ENCODE results near the gene TLR2. TPM values are rescaled to one million over a fixed set of nuclear protein-coding genes. Genes with fewer than 3 reads are reported as not detected.
A peak's percentile ranks its signal among the peaks of the same experiment; 100 is the strongest.

TLR2 gene
- total RNA-seq, 4 donors from 2014 or later = 5.3 to 26.9 (median 17.3) TPM

DNA sequence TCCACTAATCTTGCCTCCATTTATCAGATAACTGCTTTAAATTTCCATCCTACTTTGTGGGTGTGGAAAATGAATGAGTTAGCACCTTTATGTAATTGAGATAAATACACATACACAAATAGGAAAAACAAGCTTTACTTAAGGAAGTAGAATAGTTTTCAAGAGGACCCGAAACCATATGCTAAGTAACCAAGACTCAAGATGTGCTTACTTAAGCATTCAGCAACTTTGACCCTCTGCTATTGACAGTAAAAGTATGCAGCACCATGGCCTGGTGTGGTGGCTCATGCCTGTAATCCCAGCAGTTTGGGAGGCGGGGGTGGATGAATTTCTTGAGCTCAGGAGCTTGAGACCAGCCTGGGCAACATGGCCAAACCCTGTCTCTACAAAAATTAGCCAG is 45.8 kb downstream of the TLR2 start:
- Histone ChIP-seq H3K4me1 (peaks cover 0 to 3% (median 0%) of the 10 kb centered on the region in 3 donors), H3K36me3 (no peaks in the 10 kb centered on the region), H3K27ac (peak overlapping the region in 1 of 4 donors; percentile 26), H3K4me3 (no peak overlapping the region), H3K27me3 (no peaks in the 10 kb centered on the region), H3K9me3 (no peaks in the 10 kb centered on the region)
- DNase-seq = no peak
- 89 to 97% methylated on average over 2 of the region's 2 CpGs for WGBS, 2 donors
- TF ChIP-seq, protein P1, sequence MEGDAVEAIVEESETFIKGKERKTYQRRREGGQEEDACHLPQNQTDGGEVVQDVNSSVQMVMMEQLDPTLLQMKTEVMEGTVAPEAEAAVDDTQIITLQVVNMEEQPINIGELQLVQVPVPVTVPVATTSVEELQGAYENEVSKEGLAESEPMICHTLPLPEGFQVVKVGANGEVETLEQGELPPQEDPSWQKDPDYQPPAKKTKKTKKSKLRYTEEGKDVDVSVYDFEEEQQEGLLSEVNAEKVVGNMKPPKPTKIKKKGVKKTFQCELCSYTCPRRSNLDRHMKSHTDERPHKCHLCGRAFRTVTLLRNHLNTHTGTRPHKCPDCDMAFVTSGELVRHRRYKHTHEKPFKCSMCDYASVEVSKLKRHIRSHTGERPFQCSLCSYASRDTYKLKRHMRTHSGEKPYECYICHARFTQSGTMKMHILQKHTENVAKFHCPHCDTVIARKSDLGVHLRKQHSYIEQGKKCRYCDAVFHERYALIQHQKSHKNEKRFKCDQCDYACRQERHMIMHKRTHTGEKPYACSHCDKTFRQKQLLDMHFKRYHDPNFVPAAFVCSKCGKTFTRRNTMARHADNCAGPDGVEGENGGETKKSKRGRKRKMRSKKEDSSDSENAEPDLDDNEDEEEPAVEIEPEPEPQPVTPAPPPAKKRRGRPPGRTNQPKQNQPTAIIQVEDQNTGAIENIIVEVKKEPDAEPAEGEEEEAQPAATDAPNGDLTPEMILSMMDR (IDR thresholded peaks at IDR 0.05) = no peak
- no peak for TF ChIP-seq POLR2A (IDR thresholded peaks at IDR 0.05)
- intact Hi-C loops (cut with DNase I) = no loop called here

DNA sequence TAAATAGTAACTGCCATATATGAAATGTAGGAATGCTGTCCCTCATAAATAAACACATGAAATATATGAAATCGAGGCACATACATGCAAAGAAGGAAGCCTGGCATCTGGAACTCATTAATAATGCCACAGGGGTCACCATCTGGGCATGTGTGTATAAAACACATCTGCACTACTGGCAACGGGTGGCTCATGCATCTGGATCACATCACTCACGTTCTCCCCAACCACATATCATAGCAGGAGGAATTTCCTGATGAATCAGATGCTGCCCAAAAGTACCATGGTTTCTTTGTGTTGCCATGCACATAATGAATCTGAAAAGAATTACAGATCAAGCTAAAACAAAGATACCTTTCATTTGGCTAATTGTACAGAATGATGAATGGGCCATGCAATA is 47.2 kb downstream of the TLR2 start:
- no peak for DNase-seq
- no peak overlapping the region for H3K27ac ChIP-seq
- no peak overlapping the region for H3K4me3 ChIP-seq
- TF ChIP-seq, protein P1 (IDR thresholded peaks at IDR 0.05) = no peak
- no peak for TF ChIP-seq POLR2A (IDR thresholded peaks at IDR 0.05)
- H3K36me3 ChIP-seq = no peaks in the 10 kb centered on the region
- intact Hi-C loops (cut with DNase I) = no loop called here
- no peaks in the 10 kb centered on the region for H3K27me3 ChIP-seq
- WGBS, 2 donors = 15 to 29% methylated on average over 3 of the region's 3 CpGs
- peaks cover 0 to 3% (median 0%) of the 10 kb centered on the region in 3 donors for H3K4me1 ChIP-seq
- H3K9me3 ChIP-seq = no peaks in the 10 kb centered on the region

DNA sequence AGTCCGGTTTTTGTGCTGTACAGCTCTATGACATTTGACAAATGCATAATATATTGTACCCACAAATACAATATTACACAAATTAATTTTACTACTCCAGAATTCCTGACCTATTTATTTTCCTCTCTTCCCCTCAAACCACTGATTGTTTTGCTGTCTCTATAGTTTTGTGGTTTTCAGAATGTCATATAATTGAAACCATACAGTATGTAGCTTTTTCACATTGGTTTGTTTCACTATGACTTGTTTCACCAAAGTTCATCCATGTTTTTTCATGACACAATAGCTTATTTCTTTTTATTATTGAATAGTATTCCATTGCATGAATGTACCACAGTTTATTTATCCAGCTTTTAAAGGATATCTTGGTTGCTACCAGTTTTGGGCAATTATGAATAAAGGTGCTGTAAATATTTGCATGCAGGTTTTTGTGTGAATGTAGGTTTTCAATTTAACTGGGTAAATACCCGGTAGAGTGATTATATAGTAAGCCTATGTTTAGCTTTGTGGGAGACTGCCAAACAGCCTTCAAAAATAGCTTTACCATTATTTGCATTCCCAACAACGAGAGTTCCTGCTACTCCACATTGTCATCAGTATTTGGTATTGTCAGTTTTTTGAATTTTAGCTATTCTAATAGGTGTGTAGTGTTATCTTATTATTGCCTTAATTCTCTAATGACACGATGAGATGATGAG is 49.8 kb downstream of the TLR2 start:
- DNase-seq = no peak
- Histone ChIP-seq H3K36me3 (no peaks in the 10 kb centered on the region), H3K27ac (no peak overlapping the region), H3K4me1 (peaks cover 0 to 3% (median 0%) of the 10 kb centered on the region in 3 donors), H3K9me3 (no peaks in the 10 kb centered on the region), H3K27me3 (no peaks in the 10 kb centered on the region), H3K4me3 (no peak overlapping the region)
- 49 to 58% methylated on average over 4 of the region's 4 CpGs for WGBS, 2 donors
- intact Hi-C loops (cut with DNase I) = no loop called here
- TF ChIP-seq POLR2A (IDR thresholded peaks at IDR 0.05) = no peak
- TF ChIP-seq, protein P1 (IDR thresholded peaks at IDR 0.05) = no peak

DNA sequence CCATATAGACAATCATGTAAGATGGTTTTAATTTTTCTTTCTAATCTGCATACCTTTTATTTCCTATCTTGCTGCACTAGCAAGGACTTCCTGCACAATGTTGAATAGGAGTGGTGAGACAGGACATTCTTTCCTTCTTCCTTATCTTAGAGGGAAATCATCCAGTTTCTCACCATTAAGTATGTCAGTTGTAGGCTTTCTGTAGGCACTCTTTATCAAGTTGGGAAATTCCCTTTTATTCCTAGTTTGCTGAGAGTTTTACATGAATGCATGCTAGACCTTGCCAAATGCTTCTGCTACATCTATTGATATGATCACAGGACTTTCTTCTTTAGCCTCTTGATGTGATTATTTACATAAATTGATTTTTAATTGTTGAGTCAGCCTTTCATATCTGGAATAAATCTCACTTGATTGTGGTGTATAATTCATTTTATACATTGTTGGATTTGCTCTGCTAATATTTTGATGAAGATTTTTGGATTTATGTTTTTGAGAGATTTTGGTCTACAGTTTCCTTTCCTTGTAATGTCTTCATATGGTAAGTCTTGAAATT is 51.9 kb downstream of the TLR2 start:
- intact Hi-C loops (cut with DNase I) = no loop called here
- Histone ChIP-seq H3K27ac (no peak overlapping the region), H3K9me3 (peaks cover 0 to 7% (median 3%) of the 10 kb centered on the region in 3 donors), H3K4me1 (peaks cover 0 to 3% (median 0%) of the 10 kb centered on the region in 3 donors), H3K27me3 (no peaks in the 10 kb centered on the region), H3K4me3 (no peak overlapping the region), H3K36me3 (no peaks in the 10 kb centered on the region)
- DNase-seq = no peak
- TF ChIP-seq, protein P1 (IDR thresholded peaks at IDR 0.05) = no peak

DNA sequence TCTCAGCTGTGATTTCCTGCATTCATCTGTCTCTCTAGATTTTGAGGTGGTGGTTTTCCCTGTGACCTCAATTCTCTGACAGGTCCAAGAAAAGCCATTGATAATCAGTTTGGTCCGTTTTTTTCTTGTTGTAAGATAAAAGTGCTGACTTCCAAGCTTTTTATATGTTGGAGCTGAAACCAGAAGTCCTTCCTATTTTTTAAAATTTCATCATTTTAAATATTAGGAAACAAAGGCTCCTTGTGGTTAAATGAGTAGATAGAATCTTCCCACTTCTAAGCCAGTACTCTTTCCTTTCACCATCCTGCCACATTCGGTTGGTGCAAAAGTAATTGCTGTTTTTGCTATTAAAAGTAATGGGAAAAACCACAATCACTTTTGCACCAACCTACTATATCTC is 57.5 kb downstream of the TLR2 start:
- H3K27me3 ChIP-seq = no peaks in the 10 kb centered on the region
- TF ChIP-seq POLR2A (IDR thresholded peaks at IDR 0.05) = no peak
- TF ChIP-seq, protein P1 (IDR thresholded peaks at IDR 0.05) = no peak

More for the DNA sequence above, 57.5 kb downstream of the TLR2 start:
- Histone ChIP-seq H3K36me3 (peaks cover 0 to 4% (median 0%) of the 10 kb centered on the region in 3 donors), H3K27ac (no peak overlapping the region), H3K9me3 (peaks cover 0 to 11% (median 8%) of the 10 kb centered on the region in 3 donors), H3K4me3 (no peak overlapping the region), H3K4me1 (no peaks in the 10 kb centered on the region)
- 71 to 76% methylated on average over 2 of the region's 2 CpGs for WGBS, 2 donors
- intact Hi-C loops (cut with DNase I) = no loop called here
- no peak for DNase-seq

Measured in esophagus squamous epithelium (tissue), 5 donors.